C4-2B (cell line): ENCODE results near the gene SCD.
"Not testable (repeated sequence)": the region's sequence is repeated elsewhere in the genome, so short reads cannot be mapped to it uniquely, and the experiment has no call there.

ENCODE experiments used
- H3K27ac ChIP-seq: fragments of 450-650 bp; 2 replicates; pipeline ENCODE4 v1.5.1; 2017
- CTCF ChIP-seq: fragments of 450-650 bp; conservative IDR thresholded peaks from 2 replicates; pipeline ENCODE4 v1.5.1; 2017; ENCODE audit warnings: mild to moderate bottlenecking
- ZFX ChIP-seq: fragments of 450-650 bp; IDR thresholded peaks from 2 replicates; pipeline ENCODE4 v1.6.1; 2017

SCD gene

GRCh38 chr10:100373298-100374199 lies 26.5 kb downstream of the SCD start:
- H3K27ac ChIP-seq: peak overlapping the region; percentile 99
- TF ChIP-seq ZFX (no peak), CTCF (no peak)

GRCh38 chr10:100374200-100374655 lies 27.2 kb downstream of the SCD start:
- peak overlapping the region; percentile 99 for H3K27ac ChIP-seq
- TF ChIP-seq ZFX: no peak
- no peak for TF ChIP-seq CTCF

GRCh38 chr10:100374677-100375353 lies 27.8 kb downstream of the SCD start:
- H3K27ac ChIP-seq: peak overlapping the region; percentile 99

GRCh38 chr10:100376656-100377055 lies 29.6 kb downstream of the SCD start:
- not testable (repeated sequence) for H3K27ac ChIP-seq

GRCh38 chr10:100377830-100378229 lies 30.8 kb downstream of the SCD start:
- TF ChIP-seq CTCF (no peak), ZFX (no peak)
- H3K27ac ChIP-seq: no peak overlapping the region

- no peak for TF ChIP-seq ZFX
- no peak for TF ChIP-seq CTCF
- no peak overlapping the region for H3K27ac ChIP-seq
These were observed 33.4 kb downstream of the SCD start for GRCh38 chr10:100380400-100380799.

GRCh38 chr10:100382553-100382952 lies 35.5 kb downstream of the SCD start:
- TF ChIP-seq ZFX (no peak), CTCF (no peak)
- peak overlapping the region; percentile 44 for H3K27ac ChIP-seq

- peak overlapping the region; percentile 44; the same call in 1 of the 2 replicates for H3K27ac ChIP-seq
- no peak for TF ChIP-seq CTCF
- no peak for TF ChIP-seq ZFX
These were observed 36.2 kb downstream of the SCD start for GRCh38 chr10:100383251-100383650.
